GM18517 (cell line): Measurements from ENCODE around the gene BAHCC1.

Experiments used
- ATAC-seq: cut with Tn5 transposase; IDR thresholded peaks from one replicate; pipeline ENCODE4 v1.9.1; 2021; ENCODE audit warnings: mild to moderate bottlenecking, moderate library complexity; ENCODE audit not compliant: unreplicated experiment

Gene BAHCC1

GRCh38 chr17:81510785-81511553 is 115.7 kb downstream of the BAHCC1 start:
- no peak for ATAC-seq

GRCh38 chr17:81511554-81511803 is 116.2 kb downstream of the BAHCC1 start:
- ATAC-seq, result no peak

- peak; percentile 1 for ATAC-seq
Observed at GRCh38 chr17:81511804-81512561, 116.7 kb downstream of the BAHCC1 start.

GRCh38 chr17:81512562-81513371 is 117.5 kb downstream of the BAHCC1 start, which contains the start of gene ACTG1:
TSS of gene ACTG1 (minus strand) at chr17:81512799. CDS start at chr17:81512354, 445 bp downstream.
- ATAC-seq, result peak; percentile 35

GRCh38 chr17:81513372-81513752 is 118.1 kb downstream of the BAHCC1 start:
- no peak for ATAC-seq

- no peak for ATAC-seq
Observed at GRCh38 chr17:81513753-81514488, 118.7 kb downstream of the BAHCC1 start.

GRCh38 chr17:81514489-81514738 is 119.2 kb downstream of the BAHCC1 start:
- ATAC-seq, result no peak

- ATAC-seq, result no peak
Observed at GRCh38 chr17:81514739-81515529, 119.7 kb downstream of the BAHCC1 start.

- no peak for ATAC-seq
Observed at GRCh38 chr17:81515530-81516041, 120.3 kb downstream of the BAHCC1 start.
